CD4-positive, alpha-beta T cell (primary cell): ENCODE results near the gene TCF4. TPM values are rescaled to one million over a fixed set of nuclear protein-coding genes. Genes with fewer than 3 reads are reported as not detected.

ENCODE experiments used
- ATAC-seq: fragments of 200-7000 bp; cut with Tn5 transposase; one replicate; pipeline ENCODE4 v1.10.0; 2022; ENCODE audit warnings: mild to moderate bottlenecking; ENCODE audit not compliant: poor library complexity
- CTCF ChIA-PET: fragments of 350-600 bp; sonication (Branson Sonifier 250); formaldehyde crosslinking; loops from one replicate; lab custom pipeline; 2021; ENCODE audit warnings: antibody characterized with exemption, inconsistent platforms; lab: Charles Lee
- POLR2A ChIA-PET: fragments of 350-600 bp; sonication (Branson Sonifier 250); formaldehyde crosslinking; loops from one replicate; lab custom pipeline; 2021; ENCODE audit warnings: antibody characterized with exemption, inconsistent platforms; lab: Charles Lee
- DNase-seq, 14 experiments: peaks; one replicate each; pipeline ENCODE4 v3.0.0-alpha.2; 2013 to 2020; ENCODE audit warnings: mixed read lengths in 2 of 14
- H3K27ac ChIP-seq, 2 donors: one replicate each; pipeline versions ENCODE4 v1.5.1 to v1.7.0; 2013; ENCODE audit warnings: low read length in 2 of 2, low read depth in 1 of 2, mild to moderate bottlenecking in 1 of 2
- H3K27me3 ChIP-seq, 2 experiments: 1 replicate in 1 of 2; 2 replicates in 1 of 2; pipeline versions ENCODE4 v1.6.1 to v1.7.0; 2013; ENCODE audit warnings: low read length in 2 of 2, control low read depth in 1 of 2, mild to moderate bottlenecking in 1 of 2, moderate library complexity in 1 of 2; ENCODE audit not compliant: insufficient read depth in 2 of 2, control insufficient read depth in 1 of 2
- H3K36me3 ChIP-seq: one replicate; pipeline ENCODE4 v1.6.1; 2013; ENCODE audit warnings: low read length, control low read depth; ENCODE audit not compliant: insufficient read depth
- H3K4me1 ChIP-seq: one replicate; pipeline ENCODE4 v1.6.1; 2013; ENCODE audit warnings: low read length, control low read depth; ENCODE audit not compliant: insufficient read depth
- H3K4me3 ChIP-seq: one replicate; pipeline ENCODE4 v1.5.1; 2013; ENCODE audit warnings: mild to moderate bottlenecking, low read length, moderate library complexity
- H3K9me3 ChIP-seq, 2 experiments: 1 replicate in 1 of 2; 2 replicates in 1 of 2; pipeline versions ENCODE4 v1.6.1 to v1.7.0; 2013; ENCODE audit warnings: low read length in 2 of 2, mild to moderate bottlenecking in 2 of 2, control low read depth in 1 of 2, moderate library complexity in 1 of 2; ENCODE audit not compliant: control insufficient read depth in 1 of 2, insufficient read depth in 1 of 2
- H3K27ac Mint-ChIP-seq: one replicate; pipeline ENCODE4 v1.8.0; 2020; ENCODE audit warnings: mixed read lengths
- H3K27me3 Mint-ChIP-seq: one replicate; pipeline ENCODE4 v1.8.0; 2021; ENCODE audit warnings: mixed read lengths
- H3K36me3 Mint-ChIP-seq: one replicate; pipeline ENCODE4 v1.8.0; 2021; ENCODE audit warnings: low read depth, mixed read lengths
- H3K4me1 Mint-ChIP-seq: one replicate; pipeline ENCODE4 v1.8.0; 2021; ENCODE audit warnings: low read depth, mixed read lengths
- H3K4me3 Mint-ChIP-seq: one replicate; pipeline ENCODE4 v1.8.0; 2020; ENCODE audit warnings: mild to moderate bottlenecking, mixed read lengths
- H3K9me3 Mint-ChIP-seq: one replicate; pipeline ENCODE4 v1.8.0; 2020; ENCODE audit warnings: mixed read lengths
- CTCF ChIP-seq: fragments of 200-600 bp; IDR thresholded peaks from one replicate; pipeline ENCODE4 v1.8.0; 2022; ENCODE audit warnings: antibody characterized with exemption, mild to moderate bottlenecking
- intact Hi-C, 2 experiments: fragments of 100-400 bp; cut with DNase I in 1 of 2; cut with micrococcal nuclease in 1 of 2; formaldehyde crosslinking; loops; one replicate each; pipeline versions ENCODE4 v1.15.1 to v1.9.0; 2023 to 2025; cut with DNase I, micrococcal nuclease
- total RNA-seq, 174 experiments: library from RNA in 2 of 174; stranded (reverse) in 2 of 174; gene quantifications; one replicate each; pipeline ENCODE4 v1.2.3 and lab custom pipeline; 2021 to 2026

The TCF4 gene
- total RNA-seq, 2 experiments from 2014 or later, result 3.0 to 3.2 TPM

GRCh38 chr18:55504808-55505207 lies 83.2 kb downstream of the TCF4 start:
- Histone ChIP-seq H3K27ac (no peak overlapping the region), H3K9me3 (peaks cover 0 to 3% of the 10 kb centered on the region in 2 experiments), H3K27me3 (no peaks in the 10 kb centered on the region), H3K36me3 (no peaks in the 10 kb centered on the region), H3K4me1 (no peaks in the 10 kb centered on the region), H3K4me3 (no peak overlapping the region)
- no peak overlapping the region for H3K27ac Mint-ChIP-seq
- H3K9me3 Mint-ChIP-seq, result no peaks in the 10 kb centered on the region
- no peak for ATAC-seq
- TF ChIP-seq CTCF, result no peak
- H3K4me1 Mint-ChIP-seq, result peaks cover 1% of the 10 kb centered on the region
- H3K27me3 Mint-ChIP-seq, result no peaks in the 10 kb centered on the region
- no peaks in the 10 kb centered on the region for H3K36me3 Mint-ChIP-seq
- POLR2A ChIA-PET, result no interaction called here
- no peak for DNase-seq
- CTCF ChIA-PET, result no interaction called here
- intact Hi-C loops, result no loop called here
- H3K4me3 Mint-ChIP-seq, result no peak overlapping the region

GRCh38 chr18:55503167-55503820 lies 84.7 kb downstream of the TCF4 start:
- Histone ChIP-seq H3K27ac (no peak overlapping the region), H3K27me3 (no peaks in the 10 kb centered on the region), H3K4me3 (no peak overlapping the region), H3K4me1 (no peaks in the 10 kb centered on the region), H3K9me3 (peaks cover 0 to 3% of the 10 kb centered on the region in 2 experiments), H3K36me3 (no peaks in the 10 kb centered on the region)
- Mint-ChIP-seq H3K27ac (no peak overlapping the region), H3K36me3 (no peaks in the 10 kb centered on the region), H3K9me3 (no peaks in the 10 kb centered on the region), H3K4me3 (no peak overlapping the region), H3K4me1 (no peaks in the 10 kb centered on the region), H3K27me3 (no peaks in the 10 kb centered on the region)
- POLR2A ChIA-PET, result no interaction called here
- CTCF ChIA-PET, result no interaction called here
- TF ChIP-seq CTCF, result no peak
- intact Hi-C loops, result no loop called here
- no peak for ATAC-seq
- DNase-seq, result no peak

DNA sequence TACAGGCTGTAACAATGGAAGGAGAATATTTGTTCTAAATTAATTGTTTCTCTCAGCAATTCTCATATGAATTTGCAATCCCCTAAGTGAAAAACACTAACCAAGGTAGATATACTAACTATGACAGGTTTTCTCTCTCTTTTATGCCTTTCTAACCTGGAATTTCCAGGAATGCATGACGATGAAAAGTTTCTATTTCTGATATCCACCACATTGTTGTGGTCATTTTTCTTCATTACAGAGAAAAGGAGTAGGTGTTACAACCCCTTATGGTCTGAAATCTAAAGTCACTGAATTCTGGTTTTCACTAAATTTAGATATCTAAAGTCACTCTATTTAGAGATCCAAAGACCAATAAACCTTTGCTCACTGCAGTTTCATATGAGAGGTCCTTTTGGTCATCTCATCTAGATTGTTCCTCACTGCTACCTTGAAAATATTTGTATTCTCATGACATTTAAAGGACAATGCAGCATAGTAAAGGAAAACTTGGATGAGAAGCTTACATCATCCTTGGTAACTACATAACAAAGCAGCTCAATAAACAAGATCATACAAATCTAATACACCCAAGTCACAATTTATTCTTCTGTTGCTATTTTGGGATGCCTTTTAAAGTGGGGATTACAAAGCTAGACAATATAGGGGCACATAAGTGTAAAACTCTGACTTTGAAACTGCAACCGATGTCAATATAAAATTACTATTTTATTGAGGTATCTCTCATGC lies 85.8 kb downstream of the TCF4 start:
- CTCF ChIA-PET, result no interaction called here
- no peak for TF ChIP-seq CTCF

More for the DNA sequence above, 85.8 kb downstream of the TCF4 start:
- Histone ChIP-seq H3K27me3 (no peaks in the 10 kb centered on the region), H3K9me3 (peaks cover 0 to 3% of the 10 kb centered on the region in 2 experiments), H3K4me3 (no peak overlapping the region), H3K27ac (no peak overlapping the region), H3K36me3 (no peaks in the 10 kb centered on the region), H3K4me1 (no peaks in the 10 kb centered on the region)
- no peaks in the 10 kb centered on the region for H3K9me3 Mint-ChIP-seq
- POLR2A ChIA-PET, result no interaction called here
- no peak overlapping the region for H3K27ac Mint-ChIP-seq
- H3K36me3 Mint-ChIP-seq, result no peaks in the 10 kb centered on the region
- H3K4me1 Mint-ChIP-seq, result no peaks in the 10 kb centered on the region
- ATAC-seq (no peak), DNase-seq (no peak)
- H3K4me3 Mint-ChIP-seq, result no peak overlapping the region
- no peaks in the 10 kb centered on the region for H3K27me3 Mint-ChIP-seq
- intact Hi-C loops, result no loop called here
